Measurements from ENCODE around the gene PM20D1. TPM values are rescaled to one million over a fixed set of nuclear protein-coding genes. Genes with fewer than 3 reads are reported as not detected.
A peak's percentile ranks its signal among the peaks of the same experiment; 100 is the strongest.

Gene PM20D1
- total RNA-seq, 4 donors from 2014 or later: not detected

GRCh38 chr1:205797168-205797567 lies 52.8 kb downstream of the PM20D1 start:
- Histone ChIP-seq H3K4me1 (peaks cover 10 to 13% of the 10 kb centered on the region in 2 donors), H3K36me3 (peaks cover 0 to 78% of the 10 kb centered on the region in 2 donors), H3K27me3 (no peaks in the 10 kb centered on the region), H3K9me3 (no peaks in the 10 kb centered on the region), H3K27ac (no peak overlapping the region), H3K4me3 (no peak overlapping the region)
- in situ Hi-C loops (cut with MboI; ENCODE audit: low sequenced_read_pairs in 4 of 4) (loop anchor here (10.0 to 25.0 kb wide), 5 partner anchors 115 to 315 kb away; partner anchors contain the start of gene AVPR1B (in 1 of the 4)), intact Hi-C loops (cut with DNase I; ENCODE audit: low total_unique reads) (no loop called here)
- DNase-seq (no peak), ATAC-seq (no peak)
- TF ChIP-seq CTCF (IDR thresholded peaks at IDR 0.05 in 4 of 5, conservative IDR thresholded peaks at IDR 0.05 in 1 of 5) (no peak), POLR2A (IDR thresholded peaks at IDR 0.05) (no peak)

GRCh38 chr1:205794011-205794730 lies 55.8 kb downstream of the PM20D1 start:
- DNase-seq (no peak), ATAC-seq (no peak)
- Histone ChIP-seq H3K9me3 (no peaks in the 10 kb centered on the region), H3K4me3 (no peak overlapping the region), H3K27ac (no peak overlapping the region), H3K4me1 (no peaks in the 10 kb centered on the region), H3K27me3 (no peaks in the 10 kb centered on the region), H3K36me3 (peaks cover 0 to 75% of the 10 kb centered on the region in 2 donors)
- in situ Hi-C loops (cut with MboI; ENCODE audit: low sequenced_read_pairs in 4 of 4): loop anchor here (5.0 to 25.0 kb wide), 8 partner anchors 113 to 318 kb away; partner anchors contain the start of gene AVPR1B (in 1 of the 4)
- no peak for TF ChIP-seq POLR2A (IDR thresholded peaks at IDR 0.05)
- no peak for TF ChIP-seq CTCF (IDR thresholded peaks at IDR 0.05 in 4 of 5, conservative IDR thresholded peaks at IDR 0.05 in 1 of 5)
- intact Hi-C loops (cut with DNase I; ENCODE audit: low total_unique reads): no loop called here

- DNase-seq (no peak), ATAC-seq (no peak)
- intact Hi-C loops (cut with DNase I; ENCODE audit: low total_unique reads) (no loop called here), in situ Hi-C loops (cut with MboI; ENCODE audit: low sequenced_read_pairs in 4 of 4) (loop anchor here (5.0 to 25.0 kb wide), 8 partner anchors 114 to 319 kb away; partner anchors contain the start of gene AVPR1B (in 1 of the 4))
- TF ChIP-seq POLR2A (IDR thresholded peaks at IDR 0.05): no peak
- no peak for TF ChIP-seq CTCF (IDR thresholded peaks at IDR 0.05 in 4 of 5, conservative IDR thresholded peaks at IDR 0.05 in 1 of 5)
- Histone ChIP-seq H3K4me3 (no peak overlapping the region), H3K9me3 (no peaks in the 10 kb centered on the region), H3K27ac (peak overlapping the region in 2 of 4 donors; percentile 37 to 42), H3K36me3 (peaks cover 0 to 64% of the 10 kb centered on the region in 2 donors), H3K4me1 (no peaks in the 10 kb centered on the region), H3K27me3 (no peaks in the 10 kb centered on the region)
Measured at GRCh38 chr1:205792961-205793673, 56.8 kb downstream of the PM20D1 start.

- intact Hi-C loops (cut with DNase I; ENCODE audit: low total_unique reads) (no loop called here), in situ Hi-C loops (cut with MboI; ENCODE audit: low sequenced_read_pairs in 4 of 4) (loop anchor here (5.0 to 25.0 kb wide), 8 partner anchors 115 to 320 kb away; partner anchors contain the start of gene AVPR1B (in 1 of the 4))
- no peaks in the 10 kb centered on the region for H3K27me3 ChIP-seq
- H3K4me3 ChIP-seq: no peak overlapping the region
- ATAC-seq (no peak), DNase-seq (no peak)
- H3K27ac ChIP-seq: peak overlapping the region in 3 of 4 donors; percentile 2 to 42 (median 37)
- peaks cover 0 to 3% of the 10 kb centered on the region in 2 donors for H3K4me1 ChIP-seq
- H3K36me3 ChIP-seq: peaks cover 0 to 58% of the 10 kb centered on the region in 2 donors
- H3K9me3 ChIP-seq: no peaks in the 10 kb centered on the region
- TF ChIP-seq CTCF (IDR thresholded peaks at IDR 0.05 in 4 of 5, conservative IDR thresholded peaks at IDR 0.05 in 1 of 5) (no peak), POLR2A (IDR thresholded peaks at IDR 0.05) (no peak)
Measured at GRCh38 chr1:205792481-205792881, 57.5 kb downstream of the PM20D1 start.

All from gastrocnemius medialis (tissue), 4 donors.